Caco-2 (cell line): ENCODE results near the gene LTBP3. TPM values are rescaled to one million over a fixed set of nuclear protein-coding genes. Genes with fewer than 3 reads are reported as not detected.

ENCODE experiments used
- BruUV-seq: library from RNA; stranded (reverse); fragments of 400-500 nt; replicated peaks from 2 replicates; lab custom pipeline; 2021; lab: Mats Ljungman, UMichigan
- CTCF ChIA-PET: fragments of 300-600 bp; sonication (Branson Sonifier 250); formaldehyde crosslinking; loops from one replicate; lab custom pipeline; 2022; ENCODE audit warnings: antibody characterized with exemption; lab: Charles Lee
- POLR2A ChIA-PET: fragments of 300-600 bp; sonication (Branson Sonifier 250); formaldehyde crosslinking; loops from one replicate; lab custom pipeline; 2022; ENCODE audit warnings: antibody characterized with exemption; lab: Charles Lee
- DNase-seq, 2 experiments: peaks; one replicate each; pipeline versions ENCODE4 v3.0.0 to v3.0.0-alpha.2; 2020 to 2022
- H3K27me3 ChIP-seq: replicated peaks from 2 replicates; pipeline ENCODE4 v1.6.0; 2011; ENCODE audit warnings: low read length; ENCODE audit not compliant: control insufficient read depth, insufficient read depth
- H3K36me3 ChIP-seq: 2 replicates; pipeline ENCODE4 v1.5.1; 2011; ENCODE audit warnings: low read length; ENCODE audit not compliant: control insufficient read depth, insufficient read depth
- H3K4me1 ChIP-seq: fragments of 250-450 bp; sonication (Bioruptor Pico); 2 replicates; pipeline ENCODE4 v1.5.1; 2020; ENCODE audit warnings: mild to moderate bottlenecking
- H3K4me3 ChIP-seq: 2 replicates; pipeline ENCODE4 v1.5.1; 2011; ENCODE audit warnings: low read depth, mild to moderate bottlenecking, control low read depth, low read length
- H3K9me3 ChIP-seq: fragments of 250-450 bp; sonication (Bioruptor Pico); 2 replicates; pipeline ENCODE4 v1.5.1; 2020; ENCODE audit warnings: mild to moderate bottlenecking, moderate library complexity
- H3K27ac Mint-ChIP-seq: one replicate; pipeline ENCODE4 v1.8.0; 2022; ENCODE audit warnings: mixed read lengths; ENCODE audit not compliant: unreplicated experiment
- H3K27me3 Mint-ChIP-seq: one replicate; pipeline ENCODE4 v1.8.0; 2022; ENCODE audit warnings: mixed read lengths; ENCODE audit not compliant: insufficient read depth, unreplicated experiment
- H3K36me3 Mint-ChIP-seq: one replicate; pipeline ENCODE4 v1.8.0; 2022; ENCODE audit warnings: mild to moderate bottlenecking, mixed read lengths; ENCODE audit not compliant: insufficient read depth, unreplicated experiment
- H3K4me1 Mint-ChIP-seq: one replicate; pipeline ENCODE4 v1.8.0; 2022; ENCODE audit warnings: low read depth, mixed read lengths; ENCODE audit not compliant: unreplicated experiment
- H3K4me3 Mint-ChIP-seq: one replicate; pipeline ENCODE4 v1.8.0; 2022; ENCODE audit warnings: mild to moderate bottlenecking, moderate library complexity, mixed read lengths; ENCODE audit not compliant: unreplicated experiment
- H3K9me3 Mint-ChIP-seq: one replicate; pipeline ENCODE4 v1.8.0; 2022; ENCODE audit warnings: mixed read lengths; ENCODE audit not compliant: unreplicated experiment
- intact Hi-C: fragments of 100-400 bp; cut with micrococcal nuclease; formaldehyde crosslinking; loops from one replicate; pipeline ENCODE4 v1.10.0; 2022; ENCODE audit not compliant: unreplicated experiment
- total RNA-seq: library from RNA; stranded (reverse); gene quantifications from 2 replicates; pipeline ENCODE4 v1.2.3, GENCODE V29; 2022
- TF ChIP-seq, protein P1 (sequence below), 2 experiments: fragments of 200-600 bp in 1 of 2; IDR thresholded peaks; 1 replicate in 1 of 2; 2 replicates in 1 of 2; pipeline versions ENCODE4 v1.5.1 to v1.8.0; 2011 to 2022; ENCODE audit warnings: antibody characterized with exemption in 1 of 2, control low read depth in 1 of 2, inconsistent platforms in 1 of 2, low read depth in 1 of 2, low read length in 1 of 2, mild to moderate bottlenecking in 1 of 2, moderate library complexity in 1 of 2; ENCODE audit not compliant: insufficient read depth in 1 of 2, severe bottlenecking in 1 of 2, unreplicated experiment in 1 of 2

LTBP3 gene
- total RNA-seq, 1 experiment from 2014 or later: 91.2 TPM

GRCh38 chr11:65553301-65554001 lies 4.7 kb downstream of the LTBP3 start:
- CTCF ChIA-PET: interaction anchor here (0.6 kb wide), 2 partner anchors 59 to 278 kb away, joined by 4 to 6 read pairs; no protein-coding TSS in a partner anchor
- no peaks in the 10 kb centered on the region; the same call in 1 of the 2 replicates for H3K36me3 ChIP-seq
- H3K4me3 ChIP-seq: no peak overlapping the region
- no peaks in the 10 kb centered on the region for H3K27me3 ChIP-seq
- H3K27me3 Mint-ChIP-seq: no peaks in the 10 kb centered on the region
- H3K9me3 Mint-ChIP-seq: no peaks in the 10 kb centered on the region
- peaks cover 44% of the 10 kb centered on the region for H3K4me1 Mint-ChIP-seq
- no peaks in the 10 kb centered on the region for H3K9me3 ChIP-seq
- no peak overlapping the region for H3K4me3 Mint-ChIP-seq
- intact Hi-C loops: no loop called here
- no peak for DNase-seq
- no peak overlapping the region for H3K27ac Mint-ChIP-seq
- peaks cover 52% of the 10 kb centered on the region for H3K4me1 ChIP-seq
- POLR2A ChIA-PET: no interaction called here
- TF ChIP-seq, protein P1, sequence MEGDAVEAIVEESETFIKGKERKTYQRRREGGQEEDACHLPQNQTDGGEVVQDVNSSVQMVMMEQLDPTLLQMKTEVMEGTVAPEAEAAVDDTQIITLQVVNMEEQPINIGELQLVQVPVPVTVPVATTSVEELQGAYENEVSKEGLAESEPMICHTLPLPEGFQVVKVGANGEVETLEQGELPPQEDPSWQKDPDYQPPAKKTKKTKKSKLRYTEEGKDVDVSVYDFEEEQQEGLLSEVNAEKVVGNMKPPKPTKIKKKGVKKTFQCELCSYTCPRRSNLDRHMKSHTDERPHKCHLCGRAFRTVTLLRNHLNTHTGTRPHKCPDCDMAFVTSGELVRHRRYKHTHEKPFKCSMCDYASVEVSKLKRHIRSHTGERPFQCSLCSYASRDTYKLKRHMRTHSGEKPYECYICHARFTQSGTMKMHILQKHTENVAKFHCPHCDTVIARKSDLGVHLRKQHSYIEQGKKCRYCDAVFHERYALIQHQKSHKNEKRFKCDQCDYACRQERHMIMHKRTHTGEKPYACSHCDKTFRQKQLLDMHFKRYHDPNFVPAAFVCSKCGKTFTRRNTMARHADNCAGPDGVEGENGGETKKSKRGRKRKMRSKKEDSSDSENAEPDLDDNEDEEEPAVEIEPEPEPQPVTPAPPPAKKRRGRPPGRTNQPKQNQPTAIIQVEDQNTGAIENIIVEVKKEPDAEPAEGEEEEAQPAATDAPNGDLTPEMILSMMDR (IDR thresholded peaks at IDR 0.05; ENCODE audit: insufficient read depth in 1 of 2, low read depth in 1 of 2, low read length in 1 of 2, severe bottlenecking in 1 of 2, unreplicated experiment in 1 of 2): no peak
- H3K36me3 Mint-ChIP-seq: peaks cover 31% of the 10 kb centered on the region
- BruUV-seq: no TSS peak

DNA sequence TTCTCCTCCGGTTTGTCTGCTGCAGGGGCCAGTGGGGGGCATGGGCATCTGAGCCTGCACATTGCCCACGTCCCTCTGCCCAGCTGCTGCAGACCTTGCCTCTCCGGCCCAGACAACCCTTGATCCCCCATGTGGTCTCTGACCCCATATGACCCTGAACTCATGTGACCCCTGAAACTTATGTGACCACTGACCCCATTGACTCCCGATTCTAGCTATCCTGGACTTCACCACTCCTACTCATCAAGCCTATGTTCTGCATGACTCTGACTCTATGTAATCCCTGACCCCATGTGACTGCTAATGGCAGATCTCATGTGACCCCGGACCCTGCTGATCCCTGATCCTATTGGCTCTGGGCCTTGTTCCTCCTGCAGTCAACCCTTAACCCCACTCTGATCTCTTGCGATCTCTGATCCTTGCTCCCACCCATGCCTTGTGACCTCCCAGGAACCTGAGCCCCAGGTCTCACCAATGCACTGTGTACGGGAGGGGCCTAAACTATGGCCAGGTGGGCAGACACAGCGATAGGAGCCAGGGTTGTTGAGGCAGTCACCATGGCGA lies 5.7 kb downstream of the LTBP3 start:
- no peak overlapping the region for H3K4me3 Mint-ChIP-seq
- no peak overlapping the region for H3K27ac Mint-ChIP-seq
- intact Hi-C loops: loop anchor here (1.0 kb wide), 1 partner anchor 11 kb away; no protein-coding TSS in a partner anchor

More for the DNA sequence above, 5.7 kb downstream of the LTBP3 start:
- BruUV-seq: no TSS peak
- Histone ChIP-seq H3K4me1 (peaks cover 51% of the 10 kb centered on the region), H3K27me3 (no peaks in the 10 kb centered on the region), H3K4me3 (no peak overlapping the region), H3K36me3 (no peaks in the 10 kb centered on the region; the same call in 1 of the 2 replicates), H3K9me3 (no peaks in the 10 kb centered on the region)
- ChIA-PET POLR2A (interaction anchor here (1.1 to 1.2 kb wide), 2 partner anchors 27 to 54 kb away, joined by 4 to 5 read pairs; partner anchors contain the start of gene SCYL1), CTCF (interaction anchor here (0.5 to 2.0 kb wide), 10 partner anchors 12 to 165 kb away, joined by 3 to 18 read pairs (median 4); partner anchors contain the start of genes FAM89B, PCNX3, SCYL1 and ZNRD2)
- peaks cover 31% of the 10 kb centered on the region for H3K36me3 Mint-ChIP-seq
- TF ChIP-seq, protein P1 (IDR thresholded peaks at IDR 0.05; ENCODE audit: insufficient read depth in 1 of 2, low read depth in 1 of 2, low read length in 1 of 2, severe bottlenecking in 1 of 2, unreplicated experiment in 1 of 2): no peak
- no peak for DNase-seq
- H3K4me1 Mint-ChIP-seq: peaks cover 44% of the 10 kb centered on the region
- no peaks in the 10 kb centered on the region for H3K9me3 Mint-ChIP-seq
- H3K27me3 Mint-ChIP-seq: no peaks in the 10 kb centered on the region
